ENCODE data around the gene OR2AJ1. TPM values are rescaled to one million over a fixed set of nuclear protein-coding genes. Genes with fewer than 3 reads are reported as not detected.

Gene OR2AJ1
- total RNA-seq, 1 donor from 2014 or later = not detected

DNA sequence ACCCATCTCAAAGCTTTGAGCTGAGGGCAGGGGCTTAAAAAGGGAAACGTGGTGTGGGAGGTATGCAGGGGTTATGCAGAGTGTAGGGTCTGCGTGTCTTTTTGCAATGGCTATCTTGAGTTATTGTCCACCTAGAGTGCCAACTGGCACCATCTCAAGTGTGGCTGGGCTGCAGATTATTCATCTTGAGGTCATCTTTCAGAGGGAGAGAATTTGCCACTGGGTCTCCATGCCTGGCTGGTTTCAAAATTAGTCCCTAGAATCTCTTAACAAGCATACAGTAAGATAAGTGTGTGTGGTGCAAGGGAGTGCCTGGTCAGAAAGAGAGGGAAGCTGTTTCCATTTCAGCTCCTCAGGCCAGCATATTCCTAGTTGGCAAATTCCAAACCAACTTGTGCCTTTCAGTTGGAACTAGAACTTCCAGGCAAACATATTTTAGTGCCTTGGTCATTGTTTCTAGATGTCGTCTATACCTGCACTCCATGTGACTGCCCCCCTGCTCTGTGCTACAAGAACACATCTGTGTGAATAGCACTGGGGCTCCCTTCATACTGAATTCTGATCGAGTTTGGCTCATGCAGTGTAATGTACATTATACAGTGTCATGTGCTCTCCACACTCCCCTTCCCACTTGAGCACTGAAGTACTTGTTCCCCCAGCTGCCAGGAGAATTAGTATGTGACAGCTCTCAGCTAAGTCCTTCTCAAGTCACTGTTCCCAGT lies 9.6 kb upstream of the OR2AJ1 start:
- Histone ChIP-seq H3K36me3 (ENCODE audit: control insufficient read depth, insufficient read depth, low read length) (no peaks in the 10 kb centered on the region), H3K27me3 (ENCODE audit: control insufficient read depth, insufficient read depth, low read length) (no peaks in the 10 kb centered on the region), H3K4me3 (ENCODE audit: low read depth, low read length) (no peak overlapping the region)
- DNase-seq (ENCODE audit: low read depth) = no peak
- TF ChIP-seq, protein P1, sequence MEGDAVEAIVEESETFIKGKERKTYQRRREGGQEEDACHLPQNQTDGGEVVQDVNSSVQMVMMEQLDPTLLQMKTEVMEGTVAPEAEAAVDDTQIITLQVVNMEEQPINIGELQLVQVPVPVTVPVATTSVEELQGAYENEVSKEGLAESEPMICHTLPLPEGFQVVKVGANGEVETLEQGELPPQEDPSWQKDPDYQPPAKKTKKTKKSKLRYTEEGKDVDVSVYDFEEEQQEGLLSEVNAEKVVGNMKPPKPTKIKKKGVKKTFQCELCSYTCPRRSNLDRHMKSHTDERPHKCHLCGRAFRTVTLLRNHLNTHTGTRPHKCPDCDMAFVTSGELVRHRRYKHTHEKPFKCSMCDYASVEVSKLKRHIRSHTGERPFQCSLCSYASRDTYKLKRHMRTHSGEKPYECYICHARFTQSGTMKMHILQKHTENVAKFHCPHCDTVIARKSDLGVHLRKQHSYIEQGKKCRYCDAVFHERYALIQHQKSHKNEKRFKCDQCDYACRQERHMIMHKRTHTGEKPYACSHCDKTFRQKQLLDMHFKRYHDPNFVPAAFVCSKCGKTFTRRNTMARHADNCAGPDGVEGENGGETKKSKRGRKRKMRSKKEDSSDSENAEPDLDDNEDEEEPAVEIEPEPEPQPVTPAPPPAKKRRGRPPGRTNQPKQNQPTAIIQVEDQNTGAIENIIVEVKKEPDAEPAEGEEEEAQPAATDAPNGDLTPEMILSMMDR (IDR thresholded peaks at IDR 0.05; ENCODE audit: insufficient read depth, low read length, poor library complexity, severe bottlenecking) = no peak

DNA sequence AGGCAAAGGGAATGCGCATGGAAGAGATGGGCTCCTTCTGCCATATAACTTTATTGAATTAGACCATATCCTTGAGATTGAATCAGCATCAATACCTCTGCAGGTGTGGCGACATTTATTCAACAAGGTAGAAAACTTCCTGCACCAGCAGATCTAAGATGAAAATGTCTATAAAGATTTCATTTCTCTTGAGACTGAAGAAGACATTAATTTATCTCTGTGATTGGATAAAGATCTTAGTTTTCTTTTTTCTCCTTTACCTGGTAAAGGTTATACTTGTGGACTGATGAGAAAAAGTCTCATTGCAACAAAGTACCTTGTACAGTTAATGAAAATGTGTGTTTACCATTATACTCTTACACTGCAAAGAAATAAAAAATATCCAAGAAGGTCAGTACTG lies 4.7 kb upstream of the OR2AJ1 start, which contains the start of gene OR2T8:
OR2T8 (plus strand) TSS at position 301 of the 400 bp plus-strand sequence. CDS start 766 bp downstream, outside the sequence.
- Histone ChIP-seq H3K4me3 (ENCODE audit: low read depth, low read length) (no peak within 1 kb of the TSS), H3K36me3 (ENCODE audit: control insufficient read depth, insufficient read depth, low read length) (no peaks in the 10 kb centered on the region), H3K27me3 (ENCODE audit: control insufficient read depth, insufficient read depth, low read length) (no peaks in the 10 kb centered on the region)
- TF ChIP-seq, protein P1 (IDR thresholded peaks at IDR 0.05; ENCODE audit: insufficient read depth, low read length, poor library complexity, severe bottlenecking) = no peak
- no peak for DNase-seq (ENCODE audit: low read depth)

DNA sequence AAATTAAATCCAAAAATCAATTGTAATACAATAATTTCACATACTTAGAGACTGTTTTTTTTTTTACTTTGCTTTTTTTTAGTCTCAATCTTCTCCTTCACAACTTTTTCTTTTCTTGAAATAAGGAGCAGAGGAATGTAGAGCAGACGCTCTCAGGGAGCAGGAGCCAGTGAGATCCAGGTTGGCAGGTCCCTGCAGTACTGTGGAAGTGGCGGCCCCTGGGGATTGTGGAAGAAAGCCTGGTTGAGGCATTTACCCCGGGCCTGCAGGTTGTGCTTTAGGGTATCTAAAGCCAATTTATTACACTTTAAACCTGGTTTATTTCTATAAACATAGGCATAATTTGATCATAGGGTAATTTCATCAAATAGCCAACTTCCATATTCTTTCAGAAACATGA lies 748 bp upstream of the OR2AJ1 start:
- no peaks in the 10 kb centered on the region for H3K27me3 ChIP-seq (ENCODE audit: control insufficient read depth, insufficient read depth, low read length)
- TF ChIP-seq, protein P1 (IDR thresholded peaks at IDR 0.05; ENCODE audit: insufficient read depth, low read length, poor library complexity, severe bottlenecking) = no peak
- no peak for DNase-seq (ENCODE audit: low read depth)
- H3K4me3 ChIP-seq (ENCODE audit: low read depth, low read length) = no peak overlapping the region
- H3K36me3 ChIP-seq (ENCODE audit: control insufficient read depth, insufficient read depth, low read length) = no peaks in the 10 kb centered on the region

DNA sequence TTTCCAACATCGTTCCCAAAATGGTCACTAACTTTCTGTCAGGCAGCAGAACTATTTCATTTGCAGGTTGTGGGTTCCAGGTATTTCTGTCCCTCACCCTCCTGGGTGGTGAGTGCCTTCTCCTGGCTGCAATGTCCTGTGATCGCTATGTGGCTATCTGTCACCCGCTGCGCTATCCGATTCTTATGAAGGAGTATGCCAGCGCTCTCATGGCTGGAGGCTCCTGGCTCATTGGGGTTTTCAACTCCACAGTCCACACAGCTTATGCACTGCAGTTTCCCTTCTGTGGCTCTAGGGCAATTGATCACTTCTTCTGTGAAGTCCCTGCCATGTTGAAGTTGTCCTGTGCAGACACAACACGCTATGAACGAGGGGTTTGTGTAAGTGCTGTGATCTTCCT lies 9.3 kb downstream of the OR2AJ1 start:
- no peaks in the 10 kb centered on the region for H3K36me3 ChIP-seq (ENCODE audit: control insufficient read depth, insufficient read depth, low read length)
- no peaks in the 10 kb centered on the region for H3K27me3 ChIP-seq (ENCODE audit: control insufficient read depth, insufficient read depth, low read length)
- TF ChIP-seq, protein P1 (IDR thresholded peaks at IDR 0.05; ENCODE audit: insufficient read depth, low read length, poor library complexity, severe bottlenecking) = no peak
- no peak for DNase-seq (ENCODE audit: low read depth)
- no peak overlapping the region for H3K4me3 ChIP-seq (ENCODE audit: low read depth, low read length)

DNA sequence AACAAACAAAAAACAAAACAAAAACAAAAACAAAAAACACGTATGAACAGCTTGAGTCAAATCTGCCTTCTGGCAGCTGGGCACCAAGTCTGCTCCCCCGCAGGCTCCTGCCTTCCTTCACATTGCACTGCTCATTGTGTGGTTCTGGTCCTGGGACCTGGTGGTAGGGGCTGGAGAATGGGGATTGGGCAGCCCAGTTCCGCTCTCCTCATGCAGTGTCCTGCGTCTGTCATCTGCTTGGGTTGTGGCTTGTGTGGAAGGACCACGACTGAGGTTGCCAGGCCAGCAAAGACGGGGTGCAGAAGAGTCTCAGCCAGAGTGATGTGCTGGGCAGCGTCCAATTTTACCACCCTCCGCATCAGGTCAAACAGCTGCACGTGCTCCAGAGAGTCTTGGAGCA lies 11.1 kb downstream of the OR2AJ1 start:
- TF ChIP-seq, protein P1 (IDR thresholded peaks at IDR 0.05; ENCODE audit: insufficient read depth, low read length, poor library complexity, severe bottlenecking) = no peak
- Histone ChIP-seq H3K27me3 (ENCODE audit: control insufficient read depth, insufficient read depth, low read length) (no peaks in the 10 kb centered on the region), H3K36me3 (ENCODE audit: control insufficient read depth, insufficient read depth, low read length) (no peaks in the 10 kb centered on the region), H3K4me3 (ENCODE audit: low read depth, low read length) (no peak overlapping the region)
- no peak for DNase-seq (ENCODE audit: low read depth)

DNA sequence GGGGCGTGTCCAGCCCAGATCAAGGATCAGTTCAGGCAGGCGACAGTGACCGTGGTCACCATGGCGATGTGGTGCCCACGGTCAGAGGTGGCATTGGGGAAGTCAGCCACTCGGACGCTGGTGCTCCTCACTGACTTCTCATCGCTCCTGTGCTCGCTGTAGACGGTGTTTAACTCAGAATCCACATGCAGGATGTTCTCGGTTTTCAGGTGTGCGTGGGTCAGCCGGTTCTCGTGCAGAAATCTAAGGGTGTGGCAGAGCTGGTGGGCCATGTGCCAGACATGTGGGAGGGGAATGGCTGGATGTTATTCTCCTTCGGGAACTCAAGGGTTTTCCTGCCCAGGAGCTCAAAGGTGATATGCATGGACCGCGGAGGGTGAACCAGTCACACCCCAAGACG lies 11.7 kb downstream of the OR2AJ1 start:
- no peaks in the 10 kb centered on the region for H3K36me3 ChIP-seq (ENCODE audit: control insufficient read depth, insufficient read depth, low read length)
- H3K4me3 ChIP-seq (ENCODE audit: low read depth, low read length) = no peak overlapping the region
- no peak for DNase-seq (ENCODE audit: low read depth)
- TF ChIP-seq, protein P1 (IDR thresholded peaks at IDR 0.05; ENCODE audit: insufficient read depth, low read length, poor library complexity, severe bottlenecking) = no peak
- no peaks in the 10 kb centered on the region for H3K27me3 ChIP-seq (ENCODE audit: control insufficient read depth, insufficient read depth, low read length)
